Measurements from ENCODE around the gene ATP10A.

ATP10A gene

GRCh38 chr15:25810631-25811091 lies 52.5 kb downstream of the ATP10A start:
- Histone ChIP-seq H3K79me2 (ENCODE audit: insufficient read depth, low read length) (no peaks in the 10 kb centered on the region), H3K9ac (ENCODE audit: low read length) (no peak overlapping the region), H3K27ac (ENCODE audit: low read depth, low read length, poor library complexity, severe bottlenecking) (no peak overlapping the region), H3K4me2 (ENCODE audit: low read length) (no peak overlapping the region), H3K36me3 (ENCODE audit: insufficient read depth, low read length) (no peaks in the 10 kb centered on the region), H3K9me3 (ENCODE audit: low read length) (no peaks in the 10 kb centered on the region), H2AFZ (ENCODE audit: low read length) (no peak overlapping the region), H3F3A (ENCODE audit: insufficient read depth, low read length) (no peaks in the 10 kb centered on the region), H3K9me2 (ENCODE audit: low read depth, low read length) (no peaks in the 10 kb centered on the region), H3K4me3 (ENCODE audit: low read depth, low read length, poor library complexity, severe bottlenecking) (no peak overlapping the region), H3K27me3 (ENCODE audit: insufficient read depth, low read length) (no peaks in the 10 kb centered on the region), H4K20me1 (ENCODE audit: insufficient read depth, low read length) (no peaks in the 10 kb centered on the region), H3K4me1 (ENCODE audit: insufficient read depth, low read length, severe bottlenecking) (no peaks in the 10 kb centered on the region)
- TF ChIP-seq CTCF (IDR thresholded peaks at IDR 0.05; ENCODE audit: low read length), result no peak
- TF ChIP-seq EZH2 (IDR thresholded peaks at IDR 0.05; ENCODE audit: borderline replicate concordance, low read length), result no peak

GRCh38 chr15:25810154-25810553 lies 53.0 kb downstream of the ATP10A start:
- Histone ChIP-seq H3K36me3 (ENCODE audit: insufficient read depth, low read length) (no peaks in the 10 kb centered on the region), H3K79me2 (ENCODE audit: insufficient read depth, low read length) (no peaks in the 10 kb centered on the region), H3K9me3 (ENCODE audit: low read length) (no peaks in the 10 kb centered on the region), H3F3A (ENCODE audit: insufficient read depth, low read length) (no peaks in the 10 kb centered on the region), H2AFZ (ENCODE audit: low read length) (no peak overlapping the region), H3K4me3 (ENCODE audit: low read depth, low read length, poor library complexity, severe bottlenecking) (no peak overlapping the region), H3K27ac (ENCODE audit: low read depth, low read length, poor library complexity, severe bottlenecking) (no peak overlapping the region), H4K20me1 (ENCODE audit: insufficient read depth, low read length) (no peaks in the 10 kb centered on the region), H3K4me2 (ENCODE audit: low read length) (no peak overlapping the region), H3K9ac (ENCODE audit: low read length) (no peak overlapping the region), H3K9me2 (ENCODE audit: low read depth, low read length) (no peaks in the 10 kb centered on the region), H3K4me1 (ENCODE audit: insufficient read depth, low read length, severe bottlenecking) (no peaks in the 10 kb centered on the region), H3K27me3 (ENCODE audit: insufficient read depth, low read length) (no peaks in the 10 kb centered on the region)
- no peak for TF ChIP-seq EZH2 (IDR thresholded peaks at IDR 0.05; ENCODE audit: borderline replicate concordance, low read length)
- no peak for TF ChIP-seq CTCF (IDR thresholded peaks at IDR 0.05; ENCODE audit: low read length)

- Histone ChIP-seq H3K27ac (ENCODE audit: low read depth, low read length, poor library complexity, severe bottlenecking) (no peak overlapping the region), H3K9me3 (ENCODE audit: low read length) (no peaks in the 10 kb centered on the region), H3K4me3 (ENCODE audit: low read depth, low read length, poor library complexity, severe bottlenecking) (no peak overlapping the region), H3K79me2 (ENCODE audit: insufficient read depth, low read length) (no peaks in the 10 kb centered on the region), H3K9me2 (ENCODE audit: low read depth, low read length) (no peaks in the 10 kb centered on the region), H3K27me3 (ENCODE audit: insufficient read depth, low read length) (no peaks in the 10 kb centered on the region), H2AFZ (ENCODE audit: low read length) (no peak overlapping the region), H3K36me3 (ENCODE audit: insufficient read depth, low read length) (no peaks in the 10 kb centered on the region), H4K20me1 (ENCODE audit: insufficient read depth, low read length) (no peaks in the 10 kb centered on the region), H3K4me2 (ENCODE audit: low read length) (no peak overlapping the region), H3F3A (ENCODE audit: insufficient read depth, low read length) (no peaks in the 10 kb centered on the region), H3K9ac (ENCODE audit: low read length) (no peak overlapping the region), H3K4me1 (ENCODE audit: insufficient read depth, low read length, severe bottlenecking) (no peaks in the 10 kb centered on the region)
- TF ChIP-seq EZH2 (IDR thresholded peaks at IDR 0.05; ENCODE audit: borderline replicate concordance, low read length) (no peak), CTCF (IDR thresholded peaks at IDR 0.05; ENCODE audit: low read length) (no peak)
Observed at GRCh38 chr15:25807063-25807462, 56.1 kb downstream of the ATP10A start.
